ENCODE results near the gene TNNI3K.

The TNNI3K gene

GRCh38 chr1:74316302-74316701, 81.1 kb downstream of the TNNI3K start:
- DNase-seq, result no peak

- DNase-seq, result no peak
Measured at GRCh38 chr1:74317663-74318062, 82.5 kb downstream of the TNNI3K start.

DNA sequence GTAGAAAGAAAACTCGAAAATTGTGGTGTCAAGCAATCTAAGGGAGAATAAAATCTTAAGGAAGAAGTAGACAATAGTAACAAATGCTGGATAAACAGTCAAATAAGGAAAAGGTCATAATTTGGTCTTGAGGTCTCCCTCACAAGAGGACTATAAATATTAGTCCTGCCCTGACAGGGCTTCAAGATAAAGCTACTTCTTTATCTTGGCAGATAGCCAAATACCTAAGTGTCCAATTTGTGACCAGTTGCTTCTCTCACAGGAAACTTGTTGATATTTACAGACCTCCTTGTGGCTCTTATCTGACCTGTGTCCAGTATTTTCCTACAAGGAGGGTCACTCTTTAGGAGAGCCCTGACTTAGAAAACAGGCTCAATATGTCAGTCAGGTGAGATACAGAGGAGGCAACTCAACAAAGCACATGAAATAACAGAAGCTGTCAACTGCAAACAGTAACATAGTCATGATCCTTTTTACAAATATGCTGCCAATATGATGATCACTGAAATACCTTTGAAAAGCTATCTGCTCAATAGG, 88.8 kb downstream of the TNNI3K start:
- DNase-seq, result no peak

DNA sequence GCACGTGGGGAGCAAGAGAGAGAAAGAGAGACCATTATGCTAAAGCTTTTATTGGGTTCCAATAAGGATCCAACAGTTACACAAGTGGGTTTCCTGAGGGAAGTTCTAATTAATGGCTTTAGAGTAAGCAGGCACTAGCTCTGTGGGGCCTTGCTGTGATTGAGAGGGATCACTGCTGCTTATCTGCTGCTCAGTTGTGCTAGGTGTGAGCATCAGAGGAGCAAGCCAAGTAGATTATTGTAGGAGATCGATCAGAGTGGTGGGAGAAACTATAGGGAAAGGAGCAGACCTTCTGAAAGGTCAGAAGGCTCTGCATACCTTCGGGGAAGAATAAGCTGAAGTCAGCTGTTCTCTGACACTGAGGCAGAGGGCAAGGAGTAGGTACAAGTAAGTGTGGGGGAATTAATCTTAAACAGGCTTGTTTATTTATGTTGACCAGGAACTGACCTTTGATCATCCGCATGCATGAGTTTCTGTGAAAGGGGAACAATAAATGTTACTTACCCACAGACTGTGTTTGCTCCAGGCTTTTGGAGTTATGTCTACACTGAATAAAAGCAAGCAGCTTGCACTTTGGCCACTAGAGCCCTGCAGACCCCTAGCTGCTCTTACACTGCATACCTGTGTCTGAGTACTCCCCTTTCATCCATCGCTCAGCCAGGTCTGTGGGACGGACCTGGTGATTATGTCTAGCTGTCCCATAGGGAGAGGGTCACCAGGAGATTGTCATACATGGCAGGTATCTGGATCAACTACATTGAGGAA, 89.7 kb downstream of the TNNI3K start:
- no peak for DNase-seq

DNA sequence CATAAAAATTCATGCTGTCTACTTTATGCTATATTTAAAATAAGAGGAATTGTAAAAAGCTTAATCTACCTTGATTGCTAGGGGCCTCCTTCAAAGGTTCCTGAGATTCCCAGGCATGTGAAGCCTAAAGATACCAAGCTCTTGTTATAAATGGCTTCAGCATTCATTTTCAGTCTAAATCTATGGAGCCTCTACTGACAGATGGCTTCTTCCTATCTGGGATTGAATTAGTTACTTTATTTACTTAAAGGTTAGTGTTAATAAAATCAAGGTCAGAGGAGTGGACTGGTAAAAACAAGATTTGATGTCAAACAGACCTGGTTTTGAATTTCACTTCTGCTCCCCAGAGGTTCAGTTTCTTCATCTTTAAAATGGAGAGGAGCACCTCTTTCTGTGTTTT, 93.7 kb downstream of the TNNI3K start:
- peak in 1 of 2 experiments; percentile 39 for DNase-seq

GRCh38 chr1:74333244-74333643, 98.1 kb downstream of the TNNI3K start:
- DNase-seq, result peak; percentile 1 to 53

GRCh38 chr1:74334147-74334546, 99.0 kb downstream of the TNNI3K start:
- DNase-seq, result no peak

- DNase-seq, result no peak
Measured at GRCh38 chr1:74340656-74341055, 105.5 kb downstream of the TNNI3K start.

DNA sequence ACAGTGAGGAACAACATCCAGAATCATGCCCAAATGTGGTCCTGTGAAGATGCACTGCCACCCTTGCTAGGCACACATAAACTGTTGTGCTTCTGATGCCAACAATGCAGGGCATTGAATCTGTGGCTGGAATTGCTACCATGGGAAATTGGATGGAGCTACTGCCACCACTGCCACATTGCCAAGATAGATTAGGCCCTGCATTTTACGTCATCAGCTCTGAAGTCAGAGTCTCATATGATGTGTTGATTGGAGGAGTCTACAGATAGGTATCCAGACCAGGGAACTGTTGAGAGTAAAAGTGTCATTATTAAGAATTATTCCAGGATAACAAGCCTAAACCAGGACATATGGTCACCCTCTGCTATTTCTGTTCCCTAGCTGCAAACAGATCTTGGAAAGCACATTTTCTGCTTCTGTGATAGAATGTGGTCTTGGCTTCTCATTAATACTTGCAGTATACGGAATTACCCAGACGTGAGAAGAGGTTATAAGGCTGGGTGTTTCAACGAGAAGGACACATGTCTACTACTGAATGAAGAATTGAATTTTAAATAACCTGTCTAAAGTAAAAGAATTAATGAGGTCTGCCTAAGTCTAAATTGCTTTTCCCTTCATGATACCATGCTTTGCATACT, 106.6 kb downstream of the TNNI3K start:
- DNase-seq, result peak; percentile 0 to 66

DNA sequence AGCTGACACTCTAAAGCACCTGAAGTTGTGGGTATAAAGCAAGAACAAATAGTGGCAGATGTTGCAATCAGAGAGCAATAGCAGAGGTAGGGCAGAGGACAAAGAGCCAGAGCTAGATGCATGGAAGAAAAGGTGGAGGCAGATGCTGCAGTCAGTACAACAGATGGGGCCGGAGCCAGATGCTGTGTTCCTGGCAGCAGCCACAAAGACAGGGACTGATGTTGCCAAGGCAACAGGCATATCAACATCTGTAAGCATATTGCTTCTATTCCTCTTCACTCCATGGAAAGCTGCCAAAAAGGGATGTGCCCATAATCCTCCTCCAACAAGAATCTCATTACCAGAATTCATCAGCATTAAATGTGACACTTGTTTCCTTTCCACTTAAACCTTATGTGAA, 108.0 kb downstream of the TNNI3K start:
- DNase-seq, result peak; percentile 96 to 100

GRCh38 chr1:74344387-74344786, 109.2 kb downstream of the TNNI3K start:
- peak; percentile 5 to 46 for DNase-seq

GRCh38 chr1:74356493-74356892, 121.3 kb downstream of the TNNI3K start:
- no peak for DNase-seq

- no peak for DNase-seq
Measured at GRCh38 chr1:74357150-74357549, 122.0 kb downstream of the TNNI3K start.

- DNase-seq, result no peak
Measured at GRCh38 chr1:74357756-74358155, 122.6 kb downstream of the TNNI3K start.

GRCh38 chr1:74362691-74363090, 127.5 kb downstream of the TNNI3K start:
- DNase-seq, result no peak

GRCh38 chr1:74363220-74363619, 128.0 kb downstream of the TNNI3K start:
- DNase-seq, result no peak

GRCh38 chr1:74367175-74367813, 132.1 kb downstream of the TNNI3K start:
- no peak for DNase-seq

GRCh38 chr1:74368335-74368734, 133.1 kb downstream of the TNNI3K start:
- no peak for DNase-seq

DNA sequence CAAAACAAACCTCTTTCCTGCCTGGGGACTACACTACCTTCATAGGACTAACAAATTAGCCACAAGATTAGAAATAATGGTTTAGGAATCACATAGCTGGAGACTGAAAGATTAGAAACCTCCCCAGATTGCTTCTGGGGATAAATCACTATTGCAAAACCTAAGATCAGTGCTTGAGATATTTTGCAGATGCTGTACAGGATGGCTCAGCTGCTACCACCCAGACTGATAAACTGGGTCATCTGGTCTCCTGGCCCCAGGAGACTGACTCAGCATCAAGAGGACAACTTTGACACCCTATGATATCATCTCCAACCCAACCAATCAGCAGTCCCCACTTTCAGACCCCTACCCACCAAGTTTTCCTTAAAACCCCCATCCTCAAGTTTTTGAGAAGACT, 140.2 kb downstream of the TNNI3K start:
- DNase-seq, result no peak

DNA sequence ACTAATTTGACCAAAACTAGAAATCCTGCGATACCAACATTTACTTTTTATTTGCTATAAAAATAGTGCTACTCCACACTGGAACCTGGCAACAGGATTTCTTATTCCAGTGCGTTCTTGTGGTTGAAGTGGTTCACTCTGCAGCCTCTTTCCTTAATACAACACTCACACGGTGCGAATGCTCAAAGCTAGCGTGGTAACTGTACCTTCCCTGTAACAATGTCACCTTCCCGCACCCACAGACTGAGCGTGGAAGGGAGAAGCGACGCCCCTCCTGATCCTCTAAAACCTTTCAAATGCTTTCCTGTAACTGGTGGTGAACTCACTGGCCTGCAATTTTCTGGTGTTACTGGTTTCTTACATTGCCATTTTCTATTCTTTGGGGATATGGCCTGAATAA, 145.1 kb downstream of the TNNI3K start:
- DNase-seq, result no peak

GRCh38 chr1:74388855-74389254, 153.7 kb downstream of the TNNI3K start:
- no peak for DNase-seq

DNA sequence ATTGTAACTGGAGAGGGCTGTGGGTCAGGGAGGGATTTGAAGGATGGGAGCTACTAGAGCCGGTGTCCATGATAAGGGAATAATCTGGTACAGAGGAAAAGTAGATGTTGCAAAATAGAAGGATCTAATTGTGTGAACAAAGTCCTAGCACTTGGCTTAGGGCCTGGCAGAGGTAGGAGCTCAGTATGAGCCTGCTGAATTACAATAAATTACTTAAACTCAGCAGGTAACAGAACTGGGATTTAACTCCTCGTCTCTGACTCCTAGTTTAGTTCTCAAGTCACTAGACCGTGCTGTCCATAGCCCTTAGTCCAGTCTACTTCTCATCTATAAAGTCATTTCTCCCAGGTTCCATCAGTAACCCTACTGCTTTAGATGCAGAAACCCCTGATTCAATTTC, 157.0 kb downstream of the TNNI3K start:
- no peak for DNase-seq

DNA sequence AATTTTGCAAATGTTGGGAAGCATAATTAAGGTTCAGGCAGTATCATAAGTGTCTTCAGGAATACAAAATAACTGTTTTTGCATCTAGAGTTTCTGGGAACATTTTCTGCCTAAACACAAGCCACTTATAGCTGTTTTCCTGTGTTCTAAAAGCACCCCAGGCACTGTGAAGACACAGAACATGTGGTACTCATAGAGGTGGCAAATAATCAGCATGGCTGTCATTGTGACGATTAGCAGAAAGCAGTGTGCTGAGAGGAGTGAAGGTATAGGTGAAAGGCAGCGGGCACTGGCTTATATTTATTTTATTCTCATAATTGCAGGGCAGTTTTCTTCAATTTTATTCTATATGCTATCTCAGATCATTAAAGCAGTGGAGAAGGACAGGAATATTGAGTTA, 157.7 kb downstream of the TNNI3K start:
- no peak for DNase-seq

- no peak for DNase-seq
Measured at GRCh38 chr1:74395571-74395970, 160.4 kb downstream of the TNNI3K start.
